ENCODE measurements around the gene METTL21C.

METTL21C gene

GRCh38 chr13:102683637-102684036 lies 11.2 kb downstream of the METTL21C start:
- Histone ChIP-seq H3K36me3 (ENCODE audit: insufficient read depth, low read length) (peaks cover 14% of the 10 kb centered on the region; the same call in 1 of the 2 replicates), H3K79me2 (ENCODE audit: insufficient read depth, low read length) (no peaks in the 10 kb centered on the region), H3F3A (ENCODE audit: low read depth) (no peaks in the 10 kb centered on the region), H3K4me3 (ENCODE audit: low read length, poor library complexity, severe bottlenecking) (no peak overlapping the region), H3K9me2 (replicated peaks; ENCODE audit: low read depth, low read length) (no peaks in the 10 kb centered on the region), H3K4me2 (ENCODE audit: low read depth, low read length, poor library complexity, severe bottlenecking) (no peak overlapping the region), H3K27me3 (ENCODE audit: insufficient read depth, low read length, poor library complexity, severe bottlenecking) (no peaks in the 10 kb centered on the region), H2AFZ (ENCODE audit: low read length) (no peak overlapping the region), H3K9ac (ENCODE audit: low read depth, low read length, poor library complexity, severe bottlenecking) (no peak overlapping the region), H4K20me1 (ENCODE audit: insufficient read depth, low read length, poor library complexity, severe bottlenecking) (no peaks in the 10 kb centered on the region), H3K9me3 (ENCODE audit: insufficient read depth, low read depth, low read length) (no peaks in the 10 kb centered on the region), H3K4me1 (ENCODE audit: insufficient read depth, low read length, poor library complexity, severe bottlenecking) (peaks cover 7% of the 10 kb centered on the region)
- TF ChIP-seq CTCF (conservative IDR thresholded peaks at IDR 0.05; ENCODE audit: low read length) (no peak), EZH2phosphoT487 (IDR thresholded peaks at IDR 0.05; ENCODE audit: borderline replicate concordance) (no peak)

- Histone ChIP-seq H3K36me3 (ENCODE audit: insufficient read depth, low read length) (peaks cover 23% of the 10 kb centered on the region; the same call in 1 of the 2 replicates), H3K27me3 (ENCODE audit: insufficient read depth, low read length, poor library complexity, severe bottlenecking) (no peaks in the 10 kb centered on the region), H3K9me3 (ENCODE audit: insufficient read depth, low read depth, low read length) (no peaks in the 10 kb centered on the region), H3K4me2 (ENCODE audit: low read depth, low read length, poor library complexity, severe bottlenecking) (no peak overlapping the region), H2AFZ (ENCODE audit: low read length) (no peak overlapping the region), H3K4me3 (ENCODE audit: low read length, poor library complexity, severe bottlenecking) (no peak overlapping the region), H3K79me2 (ENCODE audit: insufficient read depth, low read length) (no peaks in the 10 kb centered on the region), H3K9ac (ENCODE audit: low read depth, low read length, poor library complexity, severe bottlenecking) (no peak overlapping the region), H3F3A (ENCODE audit: low read depth) (no peaks in the 10 kb centered on the region), H3K4me1 (ENCODE audit: insufficient read depth, low read length, poor library complexity, severe bottlenecking) (peaks cover 7% of the 10 kb centered on the region), H3K9me2 (replicated peaks; ENCODE audit: low read depth, low read length) (no peaks in the 10 kb centered on the region), H4K20me1 (ENCODE audit: insufficient read depth, low read length, poor library complexity, severe bottlenecking) (no peaks in the 10 kb centered on the region)
- no peak for TF ChIP-seq CTCF (conservative IDR thresholded peaks at IDR 0.05; ENCODE audit: low read length)
- TF ChIP-seq EZH2phosphoT487 (IDR thresholded peaks at IDR 0.05; ENCODE audit: borderline replicate concordance): no peak
Measured at GRCh38 chr13:102682727-102683126, 12.1 kb downstream of the METTL21C start.

- no peaks in the 10 kb centered on the region for H3K9me2 ChIP-seq (replicated peaks; ENCODE audit: low read depth, low read length)
- H3K9ac ChIP-seq (ENCODE audit: low read depth, low read length, poor library complexity, severe bottlenecking): no peak overlapping the region
- no peak overlapping the region for H3K4me3 ChIP-seq (ENCODE audit: low read length, poor library complexity, severe bottlenecking)
- TF ChIP-seq CTCF (conservative IDR thresholded peaks at IDR 0.05; ENCODE audit: low read length) (no peak), EZH2phosphoT487 (IDR thresholded peaks at IDR 0.05; ENCODE audit: borderline replicate concordance) (no peak)
- H3K27me3 ChIP-seq (ENCODE audit: insufficient read depth, low read length, poor library complexity, severe bottlenecking): no peaks in the 10 kb centered on the region
- no peaks in the 10 kb centered on the region for H3F3A ChIP-seq (ENCODE audit: low read depth)
- H3K9me3 ChIP-seq (ENCODE audit: insufficient read depth, low read depth, low read length): no peaks in the 10 kb centered on the region
- peaks cover 28% of the 10 kb centered on the region; the same call in 1 of the 2 replicates for H3K36me3 ChIP-seq (ENCODE audit: insufficient read depth, low read length)
- H3K4me1 ChIP-seq (ENCODE audit: insufficient read depth, low read length, poor library complexity, severe bottlenecking): peaks cover 7% of the 10 kb centered on the region
- no peaks in the 10 kb centered on the region for H3K79me2 ChIP-seq (ENCODE audit: insufficient read depth, low read length)
- no peak overlapping the region for H2AFZ ChIP-seq (ENCODE audit: low read length)
- H3K4me2 ChIP-seq (ENCODE audit: low read depth, low read length, poor library complexity, severe bottlenecking): no peak overlapping the region
- H4K20me1 ChIP-seq (ENCODE audit: insufficient read depth, low read length, poor library complexity, severe bottlenecking): no peaks in the 10 kb centered on the region
Measured at GRCh38 chr13:102682211-102682610, 12.6 kb downstream of the METTL21C start.
